HepG2 (cell line): ENCODE measurements around the gene PRRC2A. TPM values are rescaled to one million over a fixed set of nuclear protein-coding genes. Genes with fewer than 3 reads are reported as not detected.
A peak's percentile ranks its signal among the peaks of the same experiment; 100 is the strongest.

Experiments used
- HDAC2 ChIP-seq: sonication (generic); formaldehyde crosslinking; IDR thresholded peaks from 2 replicates; pipeline ENCODE4 v1.4.0; 2020; ENCODE audit warnings: missing genetic modification reagents
- HOXA3 ChIP-seq: sonication (generic); formaldehyde crosslinking; IDR thresholded peaks from 2 replicates; pipeline ENCODE4 v1.5.0; 2020; ENCODE audit warnings: missing genetic modification reagents
- MXI1 ChIP-seq: IDR thresholded peaks from 3 replicates; pipeline ENCODE4 v1.6.1; 2012; ENCODE audit warnings: low read depth, low read length, inconsistent platforms, borderline replicate concordance
- RBM22 ChIP-seq: fragments of 200-400 bp; formaldehyde crosslinking; optimal IDR thresholded peaks from 2 replicates; pipeline ENCODE3; 2017; ENCODE audit warnings: mild to moderate bottlenecking, low read length, moderate library complexity
- RBM39 ChIP-seq: fragments of 200-400 bp; formaldehyde crosslinking; IDR thresholded peaks from one replicate; pipeline ENCODE4 v1.6.1; 2018; ENCODE audit warnings: antibody characterized with exemption, mild to moderate bottlenecking, low read depth, low read length; ENCODE audit not compliant: poor library complexity, severe bottlenecking
- SNAI1 ChIP-seq: sonication (generic); formaldehyde crosslinking; IDR thresholded peaks from 2 replicates; pipeline ENCODE4 v1.5.0; 2020; ENCODE audit warnings: mild to moderate bottlenecking, missing genetic modification reagents, borderline replicate concordance
- SRY ChIP-seq: sonication (generic); formaldehyde crosslinking; IDR thresholded peaks from 2 replicates; pipeline ENCODE4 v1.8.0; 2022; ENCODE audit warnings: mild to moderate bottlenecking, missing genetic modification reagents
- TBX2 ChIP-seq: sonication (generic); formaldehyde crosslinking; IDR thresholded peaks from 2 replicates; pipeline ENCODE4 v1.5.0; 2020; ENCODE audit warnings: missing genetic modification reagents, mild to moderate bottlenecking, borderline replicate concordance
- ZFP36L1 ChIP-seq: sonication (generic); formaldehyde crosslinking; IDR thresholded peaks from 2 replicates; pipeline ENCODE4 v1.8.0; 2022; ENCODE audit warnings: mild to moderate bottlenecking, missing genetic modification reagents, moderate library complexity
- ZNF143 ChIP-seq: sonication (generic); formaldehyde crosslinking; IDR thresholded peaks from 2 replicates; pipeline ENCODE4 v1.4.0; 2020; ENCODE audit warnings: missing genetic modification reagents
- ZNF343 ChIP-seq: sonication (generic); formaldehyde crosslinking; IDR thresholded peaks from 2 replicates; pipeline ENCODE4 v1.4.0; 2020; ENCODE audit warnings: mild to moderate bottlenecking, missing genetic modification reagents
- ZNF431 ChIP-seq: sonication (generic); formaldehyde crosslinking; IDR thresholded peaks from 2 replicates; pipeline ENCODE4 v1.9.0; 2022; ENCODE audit warnings: missing genetic modification reagents, low read depth, mild to moderate bottlenecking, borderline replicate concordance
- ZNF644 ChIP-seq: IDR thresholded peaks from 2 replicates; pipeline ENCODE4 v1.6.1; 2016; ENCODE audit warnings: low read depth
- ZNF674 ChIP-seq: sonication (generic); formaldehyde crosslinking; IDR thresholded peaks from 2 replicates; pipeline ENCODE4 v1.5.0; 2020; ENCODE audit warnings: low read depth, mild to moderate bottlenecking, missing genetic modification reagents
- ZNF713 ChIP-seq: sonication (generic); formaldehyde crosslinking; IDR thresholded peaks from 2 replicates; pipeline ENCODE4 v1.4.0; 2020; ENCODE audit warnings: mild to moderate bottlenecking, missing genetic modification reagents
- polyA plus RNA-seq, 8 experiments: library from polyadenylated mRNA; depleted of rRNA in 3 of 8; stranded (reverse) in 7 of 8; unstranded in 1 of 8; fragments of >200 nt; fragmentation: Illumina TruSeq in 4 of 8; extraction: Trizol in 4 of 8; gene quantifications; 2 replicates each; pipeline versions ENCODE4 v1.2.1 to v1.2.3, GENCODE V29; 2011 to 2016; ENCODE audit warnings: low read depth in 4 of 8, missing spikeins in 1 of 8, mixed read lengths in 1 of 8; ENCODE audit not compliant: insufficient read depth in 1 of 8
- total RNA-seq, 5 experiments: library from RNA; depleted of rRNA; stranded (reverse); fragments of >200 nt; fragmentation: Illumina TruSeq; extraction: Trizol; gene quantifications; 2 replicates each; pipeline ENCODE4 v1.2.3, GENCODE V29; 2016; ENCODE audit warnings: low read depth in 1 of 5
- TF ChIP-seq, protein P1 (sequence below): sonication (generic); formaldehyde crosslinking; IDR thresholded peaks from 2 replicates; pipeline ENCODE4 v1.5.0; 2020; ENCODE audit warnings: mild to moderate bottlenecking, missing genetic modification reagents, borderline replicate concordance
- TF ChIP-seq, protein P2 (sequence below): sonication (generic); formaldehyde crosslinking; IDR thresholded peaks from 2 replicates; pipeline ENCODE4 v1.9.0; 2022; ENCODE audit warnings: low read depth, missing genetic modification reagents
- TF ChIP-seq, protein P3 (sequence below): fragments of 450-650 bp; IDR thresholded peaks from 2 replicates; pipeline ENCODE4 v1.6.1; 2017

The PRRC2A gene
- total and polyA plus RNA-seq, 2 of the 13 experiments (the other 11 are each of a cell fraction or from before 2014, with no cell fraction given): 38.9 to 47.4 TPM

DNA sequence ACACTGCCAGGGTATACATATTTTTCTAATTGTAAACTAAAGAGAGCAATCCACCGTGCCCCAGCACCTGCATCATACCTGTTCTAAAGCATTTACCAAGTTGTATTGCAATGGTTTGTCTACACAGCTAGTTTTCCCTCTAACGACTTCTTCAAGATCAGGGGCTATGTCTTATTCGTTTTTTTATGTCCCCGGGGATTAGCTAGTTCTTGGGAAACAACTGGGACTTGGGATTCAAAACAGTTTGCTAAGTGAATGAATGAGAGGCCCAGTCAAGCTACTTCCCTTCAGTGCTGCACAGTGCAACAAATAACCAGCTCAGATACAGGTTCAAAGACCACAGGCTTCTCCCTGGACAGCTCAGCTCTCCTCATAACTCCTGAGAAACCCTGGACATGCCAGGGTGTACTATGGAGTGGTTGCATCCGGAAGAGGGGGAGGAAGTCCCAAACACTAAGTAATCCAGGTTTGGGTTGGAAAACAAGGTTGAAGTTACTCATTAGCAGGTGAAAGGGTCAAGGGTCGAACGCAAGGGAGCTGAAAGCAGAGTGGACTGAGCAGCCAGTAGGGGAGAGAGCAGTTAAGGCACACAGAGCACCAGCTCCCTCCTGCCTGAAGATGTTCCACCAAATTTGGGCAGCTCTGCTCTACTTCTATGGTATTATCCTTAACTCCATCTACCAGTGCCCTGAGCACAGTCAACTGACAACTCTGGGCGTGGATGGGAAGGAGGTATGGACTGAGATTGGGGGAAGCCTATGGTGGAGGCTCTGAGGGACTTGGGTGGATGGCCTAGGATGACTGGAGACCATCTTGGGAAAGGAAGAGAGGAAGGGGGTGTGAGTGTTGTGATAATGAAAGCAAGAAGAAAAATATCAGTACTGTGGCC is 35.1 kb downstream of the PRRC2A start, which contains the start of gene APOM (continued):
- TF ChIP-seq, protein P1, sequence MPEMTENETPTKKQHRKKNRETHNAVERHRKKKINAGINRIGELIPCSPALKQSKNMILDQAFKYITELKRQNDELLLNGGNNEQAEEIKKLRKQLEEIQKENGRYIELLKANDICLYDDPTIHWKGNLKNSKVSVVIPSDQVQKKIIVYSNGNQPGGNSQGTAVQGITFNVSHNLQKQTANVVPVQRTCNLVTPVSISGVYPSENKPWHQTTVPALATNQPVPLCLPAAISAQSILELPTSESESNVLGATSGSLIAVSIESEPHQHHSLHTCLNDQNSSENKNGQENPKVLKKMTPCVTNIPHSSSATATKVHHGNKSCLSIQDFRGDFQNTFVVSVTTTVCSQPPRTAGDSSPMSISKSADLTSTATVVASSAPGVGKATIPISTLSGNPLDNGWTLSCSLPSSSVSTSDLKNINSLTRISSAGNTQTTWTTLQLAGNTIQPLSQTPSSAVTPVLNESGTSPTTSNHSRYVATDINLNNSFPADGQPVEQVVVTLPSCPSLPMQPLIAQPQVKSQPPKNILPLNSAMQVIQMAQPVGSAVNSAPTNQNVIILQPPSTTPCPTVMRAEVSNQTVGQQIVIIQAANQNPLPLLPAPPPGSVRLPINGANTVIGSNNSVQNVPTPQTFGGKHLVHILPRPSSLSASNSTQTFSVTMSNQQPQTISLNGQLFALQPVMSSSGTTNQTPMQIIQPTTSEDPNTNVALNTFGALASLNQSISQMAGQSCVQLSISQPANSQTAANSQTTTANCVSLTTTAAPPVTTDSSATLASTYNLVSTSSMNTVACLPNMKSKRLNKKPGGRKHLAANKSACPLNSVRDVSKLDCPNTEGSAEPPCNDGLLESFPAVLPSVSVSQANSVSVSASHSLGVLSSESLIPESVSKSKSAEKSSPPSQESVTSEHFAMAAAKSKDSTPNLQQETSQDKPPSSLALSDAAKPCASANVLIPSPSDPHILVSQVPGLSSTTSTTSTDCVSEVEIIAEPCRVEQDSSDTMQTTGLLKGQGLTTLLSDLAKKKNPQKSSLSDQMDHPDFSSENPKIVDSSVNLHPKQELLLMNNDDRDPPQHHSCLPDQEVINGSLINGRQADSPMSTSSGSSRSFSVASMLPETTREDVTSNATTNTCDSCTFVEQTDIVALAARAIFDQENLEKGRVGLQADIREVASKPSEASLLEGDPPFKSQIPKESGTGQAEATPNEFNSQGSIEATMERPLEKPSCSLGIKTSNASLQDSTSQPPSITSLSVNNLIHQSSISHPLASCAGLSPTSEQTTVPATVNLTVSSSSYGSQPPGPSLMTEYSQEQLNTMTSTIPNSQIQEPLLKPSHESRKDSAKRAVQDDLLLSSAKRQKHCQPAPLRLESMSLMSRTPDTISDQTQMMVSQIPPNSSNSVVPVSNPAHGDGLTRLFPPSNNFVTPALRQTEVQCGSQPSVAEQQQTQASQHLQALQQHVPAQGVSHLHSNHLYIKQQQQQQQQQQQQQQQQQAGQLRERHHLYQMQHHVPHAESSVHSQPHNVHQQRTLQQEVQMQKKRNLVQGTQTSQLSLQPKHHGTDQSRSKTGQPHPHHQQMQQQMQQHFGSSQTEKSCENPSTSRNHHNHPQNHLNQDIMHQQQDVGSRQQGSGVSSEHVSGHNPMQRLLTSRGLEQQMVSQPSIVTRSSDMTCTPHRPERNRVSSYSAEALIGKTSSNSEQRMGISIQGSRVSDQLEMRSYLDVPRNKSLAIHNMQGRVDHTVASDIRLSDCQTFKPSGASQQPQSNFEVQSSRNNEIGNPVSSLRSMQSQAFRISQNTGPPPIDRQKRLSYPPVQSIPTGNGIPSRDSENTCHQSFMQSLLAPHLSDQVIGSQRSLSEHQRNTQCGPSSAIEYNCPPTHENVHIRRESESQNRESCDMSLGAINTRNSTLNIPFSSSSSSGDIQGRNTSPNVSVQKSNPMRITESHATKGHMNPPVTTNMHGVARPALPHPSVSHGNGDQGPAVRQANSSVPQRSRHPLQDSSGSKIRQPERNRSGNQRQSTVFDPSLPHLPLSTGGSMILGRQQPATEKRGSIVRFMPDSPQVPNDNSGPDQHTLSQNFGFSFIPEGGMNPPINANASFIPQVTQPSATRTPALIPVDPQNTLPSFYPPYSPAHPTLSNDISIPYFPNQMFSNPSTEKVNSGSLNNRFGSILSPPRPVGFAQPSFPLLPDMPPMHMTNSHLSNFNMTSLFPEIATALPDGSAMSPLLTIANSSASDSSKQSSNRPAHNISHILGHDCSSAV (CRISPR knock-in tag): no peak
- peak; percentile 92 for TF ChIP-seq HOXA3 (CRISPR knock-in tag)
- no peak; the same call in 1 of the 2 replicates for TF ChIP-seq SNAI1 (CRISPR knock-in tag)
- TF ChIP-seq ZNF674: 0 out of 2 replicates have a peak, but pooled peaks have one; percentile 41
- TF ChIP-seq ZNF343: peak; percentile 99
- TF ChIP-seq ZNF143 (CRISPR knock-in tag): peak; percentile 59
- TF ChIP-seq, protein P2, sequence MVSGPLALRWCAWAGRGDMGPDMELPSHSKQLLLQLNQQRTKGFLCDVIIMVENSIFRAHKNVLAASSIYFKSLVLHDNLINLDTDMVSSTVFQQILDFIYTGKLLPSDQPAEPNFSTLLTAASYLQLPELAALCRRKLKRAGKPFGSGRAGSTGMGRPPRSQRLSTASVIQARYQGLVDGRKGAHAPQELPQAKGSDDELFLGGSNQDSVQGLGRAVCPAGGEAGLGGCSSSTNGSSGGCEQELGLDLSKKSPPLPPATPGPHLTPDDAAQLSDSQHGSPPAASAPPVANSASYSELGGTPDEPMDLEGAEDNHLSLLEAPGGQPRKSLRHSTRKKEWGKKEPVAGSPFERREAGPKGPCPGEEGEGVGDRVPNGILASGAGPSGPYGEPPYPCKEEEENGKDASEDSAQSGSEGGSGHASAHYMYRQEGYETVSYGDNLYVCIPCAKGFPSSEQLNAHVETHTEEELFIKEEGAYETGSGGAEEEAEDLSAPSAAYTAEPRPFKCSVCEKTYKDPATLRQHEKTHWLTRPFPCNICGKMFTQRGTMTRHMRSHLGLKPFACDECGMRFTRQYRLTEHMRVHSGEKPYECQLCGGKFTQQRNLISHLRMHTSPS (CRISPR knock-in tag): peak; percentile 53; the same call in 1 of the 2 replicates
- TF ChIP-seq ZNF713 (CRISPR knock-in tag): no peak
- TF ChIP-seq, protein P3, sequence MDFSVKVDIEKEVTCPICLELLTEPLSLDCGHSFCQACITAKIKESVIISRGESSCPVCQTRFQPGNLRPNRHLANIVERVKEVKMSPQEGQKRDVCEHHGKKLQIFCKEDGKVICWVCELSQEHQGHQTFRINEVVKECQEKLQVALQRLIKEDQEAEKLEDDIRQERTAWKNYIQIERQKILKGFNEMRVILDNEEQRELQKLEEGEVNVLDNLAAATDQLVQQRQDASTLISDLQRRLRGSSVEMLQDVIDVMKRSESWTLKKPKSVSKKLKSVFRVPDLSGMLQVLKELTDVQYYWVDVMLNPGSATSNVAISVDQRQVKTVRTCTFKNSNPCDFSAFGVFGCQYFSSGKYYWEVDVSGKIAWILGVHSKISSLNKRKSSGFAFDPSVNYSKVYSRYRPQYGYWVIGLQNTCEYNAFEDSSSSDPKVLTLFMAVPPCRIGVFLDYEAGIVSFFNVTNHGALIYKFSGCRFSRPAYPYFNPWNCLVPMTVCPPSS: no peak
- TF ChIP-seq SRY (CRISPR knock-in tag): peak; percentile 85
- TF ChIP-seq ZNF644 (CRISPR knock-in tag): peak; percentile 47; the same call in 1 of the 2 replicates
- no peak; the same call in 1 of the 2 replicates for TF ChIP-seq ZNF431 (CRISPR knock-in tag)
- peak; percentile 92 for TF ChIP-seq ZFP36L1 (CRISPR knock-in tag)
- TF ChIP-seq RBM22: peak; percentile 16
- no peak for TF ChIP-seq RBM39
- peak; percentile 83; the same call in 1 of the 3 replicates for TF ChIP-seq MXI1
- peak; percentile 97 for TF ChIP-seq TBX2 (CRISPR knock-in tag)
- peak; percentile 96 for TF ChIP-seq HDAC2 (CRISPR knock-in tag)
